Measurements from ENCODE around the gene RALGAPA1. TPM values are rescaled to one million over a fixed set of nuclear protein-coding genes. Genes with fewer than 3 reads are reported as not detected.

RALGAPA1 gene
- polyA plus RNA-seq, 1 donor (not counting 4 experiments of a cell fraction or from before 2014, with no cell fraction given) = 12.1 TPM

DNA sequence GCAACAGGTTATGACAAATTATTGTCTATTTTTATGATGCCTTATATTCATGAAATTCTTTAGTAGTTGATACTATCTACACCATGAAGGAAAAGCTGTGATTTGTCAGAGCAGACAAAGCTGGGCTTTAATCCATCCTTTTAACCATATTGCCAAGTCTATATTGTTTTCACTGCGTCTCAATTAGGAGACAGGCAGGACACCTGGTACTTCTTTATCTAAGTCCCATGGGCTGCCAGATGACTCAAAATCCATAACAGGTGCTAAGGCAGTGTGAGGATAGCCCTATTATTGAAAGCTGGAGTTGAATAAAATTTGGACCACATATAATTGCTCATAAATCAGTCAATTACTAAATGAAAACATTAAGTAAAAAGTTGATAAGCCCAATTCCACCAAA, 252.5 kb downstream of the RALGAPA1 start:
- Histone ChIP-seq H3K27ac (ENCODE audit: control insufficient read depth, insufficient read depth, low read length) (no peak overlapping the region), H3K9me1 (ENCODE audit: control insufficient read depth, extremely low read depth, insufficient read depth, low read length) (no peaks in the 10 kb centered on the region), H3K4me2 (ENCODE audit: control insufficient read depth, extremely low read depth, insufficient read depth, low read depth, low read length) (no peak overlapping the region), H3K79me2 (ENCODE audit: control insufficient read depth, insufficient read depth, low read length) (no peaks in the 10 kb centered on the region), H2AFZ (ENCODE audit: control insufficient read depth, low read length) (no peak overlapping the region), H3K9me3 (ENCODE audit: control insufficient read depth, low read depth, low read length) (no peaks in the 10 kb centered on the region), H3K9ac (ENCODE audit: control insufficient read depth, extremely low read depth, insufficient read depth, low read length) (no peak overlapping the region), H3K4me1 (ENCODE audit: control insufficient read depth, extremely low read depth, insufficient read depth, low read length) (peaks cover 3% of the 10 kb centered on the region), H3K4me3 (ENCODE audit: control insufficient read depth in 2 of 3, extremely low read depth in 1 of 3, insufficient read depth in 2 of 3, low read depth in 1 of 3, low read length in 3 of 3) (no peak overlapping the region), H4K20me1 (ENCODE audit: control insufficient read depth, extremely low read depth, insufficient read depth, low read length) (no peaks in the 10 kb centered on the region), H3K36me3 (ENCODE audit: control insufficient read depth in 2 of 2, extremely low read depth in 1 of 2, insufficient read depth in 2 of 2, low read length in 2 of 2) (no peaks in the 10 kb centered on the region), H3K27me3 (ENCODE audit: control insufficient read depth, extremely low read depth, insufficient read depth, low read length) (no peaks in the 10 kb centered on the region)
- dilution Hi-C loops (cut with MboI; ENCODE audit: extremely low pct_ligation_motif_present, low sequenced_read_pairs) = no loop called here
- FAIRE-seq = no peak
- no peak for DNase-seq (ENCODE audit: low read depth, low spot score)
- TF ChIP-seq, protein P1, sequence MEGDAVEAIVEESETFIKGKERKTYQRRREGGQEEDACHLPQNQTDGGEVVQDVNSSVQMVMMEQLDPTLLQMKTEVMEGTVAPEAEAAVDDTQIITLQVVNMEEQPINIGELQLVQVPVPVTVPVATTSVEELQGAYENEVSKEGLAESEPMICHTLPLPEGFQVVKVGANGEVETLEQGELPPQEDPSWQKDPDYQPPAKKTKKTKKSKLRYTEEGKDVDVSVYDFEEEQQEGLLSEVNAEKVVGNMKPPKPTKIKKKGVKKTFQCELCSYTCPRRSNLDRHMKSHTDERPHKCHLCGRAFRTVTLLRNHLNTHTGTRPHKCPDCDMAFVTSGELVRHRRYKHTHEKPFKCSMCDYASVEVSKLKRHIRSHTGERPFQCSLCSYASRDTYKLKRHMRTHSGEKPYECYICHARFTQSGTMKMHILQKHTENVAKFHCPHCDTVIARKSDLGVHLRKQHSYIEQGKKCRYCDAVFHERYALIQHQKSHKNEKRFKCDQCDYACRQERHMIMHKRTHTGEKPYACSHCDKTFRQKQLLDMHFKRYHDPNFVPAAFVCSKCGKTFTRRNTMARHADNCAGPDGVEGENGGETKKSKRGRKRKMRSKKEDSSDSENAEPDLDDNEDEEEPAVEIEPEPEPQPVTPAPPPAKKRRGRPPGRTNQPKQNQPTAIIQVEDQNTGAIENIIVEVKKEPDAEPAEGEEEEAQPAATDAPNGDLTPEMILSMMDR (optimal IDR thresholded peaks at IDR 0.05 in 1 of 3, IDR thresholded peaks at IDR 0.05 in 1 of 3, conservative IDR thresholded peaks at IDR 0.05 in 1 of 3; ENCODE audit: extremely low read depth in 1 of 3, insufficient read depth in 2 of 3, low read length in 3 of 3) = no peak
- TF ChIP-seq EZH2 (IDR thresholded peaks at IDR 0.05; ENCODE audit: low read length) = no peak

DNA sequence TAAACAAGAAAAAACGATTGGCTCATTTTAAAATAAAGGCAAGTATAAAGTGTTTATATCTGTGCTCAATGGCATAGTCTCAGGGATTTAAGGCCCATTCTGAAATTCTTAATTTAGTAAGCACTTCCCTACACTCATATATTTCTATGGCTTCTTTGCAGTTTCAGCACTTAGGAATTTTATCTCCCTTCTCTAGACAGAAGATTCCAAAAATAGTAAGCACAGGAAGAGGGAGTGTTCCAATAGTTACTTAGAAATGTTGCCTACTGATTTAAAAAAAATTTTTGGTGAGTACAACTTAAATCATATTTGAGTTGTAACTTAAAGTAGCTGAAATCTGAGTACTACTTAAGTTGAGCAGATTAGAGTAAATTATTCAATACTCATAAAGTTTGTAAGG, 255.3 kb downstream of the RALGAPA1 start:
- no peak for TF ChIP-seq EZH2 (IDR thresholded peaks at IDR 0.05; ENCODE audit: low read length)
- TF ChIP-seq, protein P1 (optimal IDR thresholded peaks at IDR 0.05 in 1 of 3, IDR thresholded peaks at IDR 0.05 in 1 of 3, conservative IDR thresholded peaks at IDR 0.05 in 1 of 3; ENCODE audit: extremely low read depth in 1 of 3, insufficient read depth in 2 of 3, low read length in 3 of 3) = no peak
- no peak for DNase-seq (ENCODE audit: low read depth, low spot score)
- dilution Hi-C loops (cut with MboI; ENCODE audit: extremely low pct_ligation_motif_present, low sequenced_read_pairs) = no loop called here

More for the DNA sequence above, 255.3 kb downstream of the RALGAPA1 start:
- no peaks in the 10 kb centered on the region for H3K9me1 ChIP-seq (ENCODE audit: control insufficient read depth, extremely low read depth, insufficient read depth, low read length)
- no peaks in the 10 kb centered on the region for H3K36me3 ChIP-seq (ENCODE audit: control insufficient read depth in 2 of 2, extremely low read depth in 1 of 2, insufficient read depth in 2 of 2, low read length in 2 of 2)
- H3K4me1 ChIP-seq (ENCODE audit: control insufficient read depth, extremely low read depth, insufficient read depth, low read length) = peaks cover 3% of the 10 kb centered on the region
- H3K4me2 ChIP-seq (ENCODE audit: control insufficient read depth, extremely low read depth, insufficient read depth, low read depth, low read length) = no peak overlapping the region
- H3K9me3 ChIP-seq (ENCODE audit: control insufficient read depth, low read depth, low read length) = no peaks in the 10 kb centered on the region
- H3K79me2 ChIP-seq (ENCODE audit: control insufficient read depth, insufficient read depth, low read length) = no peaks in the 10 kb centered on the region
- FAIRE-seq = no peak
- H2AFZ ChIP-seq (ENCODE audit: control insufficient read depth, low read length) = no peak overlapping the region
- H3K4me3 ChIP-seq (ENCODE audit: control insufficient read depth in 2 of 3, extremely low read depth in 1 of 3, insufficient read depth in 2 of 3, low read depth in 1 of 3, low read length in 3 of 3) = no peak overlapping the region
- H3K27ac ChIP-seq (ENCODE audit: control insufficient read depth, insufficient read depth, low read length) = no peak overlapping the region
- H3K9ac ChIP-seq (ENCODE audit: control insufficient read depth, extremely low read depth, insufficient read depth, low read length) = no peak overlapping the region
- no peaks in the 10 kb centered on the region for H4K20me1 ChIP-seq (ENCODE audit: control insufficient read depth, extremely low read depth, insufficient read depth, low read length)
- H3K27me3 ChIP-seq (ENCODE audit: control insufficient read depth, extremely low read depth, insufficient read depth, low read length) = no peaks in the 10 kb centered on the region
